ENCODE results near the gene CDC42EP4.

The CDC42EP4 gene

DNA sequence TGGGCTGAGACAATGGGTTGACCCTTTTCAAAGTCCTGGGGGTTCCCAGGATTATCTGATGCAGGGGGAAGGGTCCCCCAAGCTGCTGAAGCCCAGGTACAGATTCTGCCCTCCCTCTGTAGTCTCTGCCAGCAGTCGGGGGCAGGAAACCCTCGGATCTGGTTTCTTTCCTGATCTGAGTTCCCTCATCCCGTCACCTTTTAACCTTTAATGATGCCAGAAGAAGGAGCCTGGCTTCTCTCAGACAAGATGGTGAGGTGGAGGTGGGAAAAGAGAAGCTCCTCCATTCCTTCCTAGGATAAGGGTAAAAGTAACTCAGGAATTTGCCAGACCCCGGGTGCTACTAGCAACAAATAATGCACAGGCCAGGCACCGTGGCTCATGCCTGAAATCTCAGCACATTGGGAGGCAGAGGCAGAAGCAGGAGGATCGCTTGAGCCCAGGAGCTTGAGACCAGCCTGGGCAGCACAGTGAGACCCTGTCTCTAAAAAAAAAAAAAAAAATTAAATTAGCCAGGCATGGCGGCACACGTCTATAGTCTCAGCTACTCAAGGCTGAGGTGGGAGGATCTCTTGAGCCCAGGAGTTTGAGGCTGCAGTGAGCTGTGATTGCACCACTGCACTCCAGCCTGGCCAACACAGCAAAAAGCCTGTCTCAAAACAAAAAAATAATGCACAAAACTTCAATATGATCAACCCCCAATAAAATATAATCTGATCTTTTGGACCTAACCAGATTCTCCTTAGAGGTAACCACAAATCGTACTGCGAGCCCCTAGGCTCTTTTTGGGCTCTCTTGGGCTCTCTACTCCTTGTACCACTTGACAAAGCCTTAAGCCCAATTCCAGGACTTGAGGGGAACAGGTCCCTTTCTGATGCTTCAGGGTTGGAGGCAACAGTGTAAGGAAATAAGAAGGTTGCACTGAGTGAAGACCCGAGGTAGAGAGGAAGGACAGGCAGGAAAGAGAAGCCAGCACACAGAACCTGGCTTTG, 5.7 kb downstream of the CDC42EP4 start:
- TF ChIP-seq ZNF274 (IDR thresholded peaks at IDR 0.05; ENCODE audit: low read depth, low read length), result no peak
- no peak overlapping the region; the same call in 1 of the 2 replicates for H3K4me3 ChIP-seq (ENCODE audit: low read length)

DNA sequence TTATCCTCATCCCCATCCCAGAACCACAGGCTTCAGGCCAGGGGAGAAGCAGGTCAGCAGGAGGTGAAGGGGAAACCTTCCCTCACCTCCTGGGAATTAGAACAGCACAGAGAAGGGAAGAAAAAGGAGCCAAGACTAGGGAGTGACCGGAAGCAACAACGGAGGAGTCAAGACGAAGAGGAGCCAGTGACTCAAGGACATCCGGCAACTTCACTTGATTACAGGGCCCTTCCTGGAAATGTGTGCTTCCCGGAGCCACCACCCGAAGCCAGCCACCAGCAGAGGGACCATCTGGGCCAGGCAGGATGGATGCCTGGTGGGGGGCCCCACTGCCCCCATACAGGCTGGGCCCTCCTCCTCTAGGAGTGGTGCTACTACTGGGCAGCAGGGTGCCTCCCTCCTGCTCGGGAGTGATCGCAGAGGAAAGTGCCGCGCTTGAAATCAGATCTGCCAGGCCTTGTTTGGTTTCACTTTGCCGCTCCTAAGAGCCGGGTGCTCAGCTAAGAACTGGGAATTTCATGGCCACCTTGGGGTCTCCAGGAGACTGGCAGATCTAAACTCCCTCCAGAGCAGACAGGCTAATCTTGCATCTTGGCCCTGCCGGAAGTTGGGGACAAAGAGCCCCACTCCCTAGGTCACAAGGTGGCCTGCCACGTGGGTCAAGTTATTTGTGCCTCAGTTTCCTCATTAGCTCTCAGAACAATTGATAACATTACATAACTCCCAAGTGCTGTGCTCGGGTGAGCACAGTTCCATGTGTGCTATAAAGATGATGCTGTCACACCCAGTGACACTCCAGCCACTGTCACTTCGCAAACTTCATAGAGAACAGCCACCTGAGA, 6.6 kb downstream of the CDC42EP4 start:
- H3K4me3 ChIP-seq (ENCODE audit: low read length), result peak overlapping the region; percentile 2; the same call in 1 of the 2 replicates
- TF ChIP-seq ZNF274 (IDR thresholded peaks at IDR 0.05; ENCODE audit: low read depth, low read length), result no peak

DNA sequence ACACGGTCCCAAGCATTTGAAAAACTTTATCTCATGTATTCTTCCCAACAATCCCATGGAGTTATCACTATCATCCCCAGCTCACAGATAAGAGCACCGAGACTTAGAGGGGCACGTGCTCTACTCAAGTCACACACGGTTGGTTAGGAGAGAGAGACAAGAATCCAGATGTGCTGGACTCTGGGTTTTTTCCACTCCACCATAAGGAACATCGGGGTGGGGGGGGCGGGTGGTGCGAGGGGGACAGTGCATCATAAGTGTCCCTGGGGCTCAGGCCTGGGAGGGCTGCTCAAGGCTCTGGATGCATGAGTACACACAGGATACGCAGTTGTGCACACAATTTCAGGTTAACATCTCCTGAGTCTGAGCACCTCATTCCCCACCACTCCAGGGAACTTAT, 7.4 kb downstream of the CDC42EP4 start:
- no peak for TF ChIP-seq ZNF274 (IDR thresholded peaks at IDR 0.05; ENCODE audit: low read depth, low read length)
- no peak overlapping the region for H3K4me3 ChIP-seq (ENCODE audit: low read length)

DNA sequence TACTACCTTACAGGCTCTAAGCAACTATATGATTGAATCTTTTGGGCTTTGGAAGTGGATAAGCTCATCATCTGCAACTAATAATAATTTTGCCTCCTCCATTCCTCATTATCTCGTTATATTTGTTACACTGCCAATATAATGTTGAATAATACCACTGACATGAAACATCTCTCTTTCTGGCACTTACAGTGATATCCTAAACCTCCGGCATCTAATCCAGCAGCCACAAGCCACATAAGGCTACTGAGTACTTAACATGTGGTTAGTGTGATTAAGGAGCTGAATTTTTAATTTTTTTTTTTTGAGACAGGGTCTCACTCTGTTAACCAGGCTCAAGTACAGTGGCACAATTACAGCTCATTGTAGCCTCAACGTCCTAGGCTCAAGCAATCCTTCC, 9.6 kb downstream of the CDC42EP4 start:
- no peak overlapping the region for H3K4me3 ChIP-seq (ENCODE audit: low read length)

DNA sequence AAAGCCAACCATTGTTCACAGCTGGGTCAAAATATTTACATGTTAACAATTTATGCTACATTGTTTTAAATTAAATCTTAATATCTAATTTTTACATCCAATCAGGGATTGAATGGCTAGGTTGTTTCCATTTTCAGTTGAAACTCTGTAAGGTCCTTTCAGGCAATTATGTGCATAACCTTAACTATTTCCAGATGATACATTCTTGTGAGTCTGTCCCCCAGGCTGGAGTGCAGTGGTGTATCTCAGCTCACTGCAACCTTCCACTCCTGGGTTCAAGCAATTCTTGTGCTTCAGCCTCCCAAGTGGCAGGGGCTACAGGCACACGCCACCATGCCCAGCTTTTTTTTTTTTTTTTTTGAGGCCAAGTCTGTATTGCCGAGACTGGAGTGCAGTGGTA, 10.4 kb downstream of the CDC42EP4 start:
- no peak overlapping the region for H3K4me3 ChIP-seq (ENCODE audit: low read length)
- no peak for TF ChIP-seq ZNF274 (IDR thresholded peaks at IDR 0.05; ENCODE audit: low read depth, low read length)

More for the DNA sequence above, 9.6 kb downstream of the CDC42EP4 start:
- no peak for TF ChIP-seq ZNF274 (IDR thresholded peaks at IDR 0.05; ENCODE audit: low read depth, low read length)

DNA sequence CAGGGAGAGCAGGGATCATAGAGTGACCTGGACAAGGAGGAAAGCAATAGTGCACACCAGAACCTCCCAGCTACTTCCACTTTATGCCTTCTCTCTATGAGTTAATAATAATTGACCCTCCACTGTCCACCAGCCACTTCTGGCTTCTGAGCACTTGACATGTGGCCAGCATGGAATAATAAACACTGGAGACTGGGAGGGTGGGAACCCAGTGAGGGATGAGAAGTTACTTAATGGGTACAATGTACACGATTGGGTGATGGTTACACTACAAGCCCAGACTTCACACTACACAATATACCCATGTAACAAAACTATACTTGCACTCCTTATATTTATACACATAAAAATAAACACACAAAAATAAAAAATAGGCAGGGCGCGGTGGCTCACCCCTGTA, 11.4 kb downstream of the CDC42EP4 start:
- H3K4me3 ChIP-seq (ENCODE audit: low read length), result no peak overlapping the region
- TF ChIP-seq ZNF274 (IDR thresholded peaks at IDR 0.05; ENCODE audit: low read depth, low read length), result no peak

GRCh38 chr17:73297934-73298861, 13.6 kb downstream of the CDC42EP4 start:
- H3K4me3 ChIP-seq (ENCODE audit: low read length), result no peak overlapping the region
- no peak for TF ChIP-seq ZNF274 (IDR thresholded peaks at IDR 0.05; ENCODE audit: low read depth, low read length)

- H3K4me3 ChIP-seq (ENCODE audit: low read length), result no peak overlapping the region
- TF ChIP-seq ZNF274 (IDR thresholded peaks at IDR 0.05; ENCODE audit: low read depth, low read length), result no peak
These were observed 18.3 kb downstream of the CDC42EP4 start for GRCh38 chr17:73293480-73293911.

- H3K4me3 ChIP-seq (ENCODE audit: low read length), result no peak overlapping the region
- no peak for TF ChIP-seq ZNF274 (IDR thresholded peaks at IDR 0.05; ENCODE audit: low read depth, low read length)
These were observed 18.8 kb downstream of the CDC42EP4 start for GRCh38 chr17:73293031-73293430.

DNA sequence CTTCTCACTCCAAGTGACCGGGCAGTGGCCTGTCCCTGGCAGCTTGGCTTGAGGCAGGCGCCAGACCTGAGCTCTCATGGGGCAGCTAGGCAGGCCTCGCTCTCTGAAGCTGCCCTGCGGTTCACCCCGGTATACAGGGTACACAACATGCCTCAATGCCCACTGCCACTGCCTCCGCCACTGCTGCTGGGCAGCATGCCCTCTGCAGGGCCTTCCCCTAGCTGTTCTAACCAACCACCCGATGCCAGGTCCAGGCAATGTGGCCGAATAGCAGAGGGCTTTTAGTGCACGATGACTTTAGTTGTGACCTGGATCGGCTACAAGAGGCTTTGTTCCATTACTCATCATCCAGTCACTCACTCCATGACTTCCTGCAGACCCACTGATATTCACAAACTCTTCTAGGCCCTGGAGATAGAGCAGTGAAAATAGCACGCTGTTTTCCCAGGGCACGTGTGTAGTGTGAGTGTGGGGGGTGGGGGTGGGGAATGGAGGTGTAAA, 19.7 kb downstream of the CDC42EP4 start:
- H3K4me3 ChIP-seq (ENCODE audit: low read length), result no peak overlapping the region; the same call in 1 of the 2 replicates

DNA sequence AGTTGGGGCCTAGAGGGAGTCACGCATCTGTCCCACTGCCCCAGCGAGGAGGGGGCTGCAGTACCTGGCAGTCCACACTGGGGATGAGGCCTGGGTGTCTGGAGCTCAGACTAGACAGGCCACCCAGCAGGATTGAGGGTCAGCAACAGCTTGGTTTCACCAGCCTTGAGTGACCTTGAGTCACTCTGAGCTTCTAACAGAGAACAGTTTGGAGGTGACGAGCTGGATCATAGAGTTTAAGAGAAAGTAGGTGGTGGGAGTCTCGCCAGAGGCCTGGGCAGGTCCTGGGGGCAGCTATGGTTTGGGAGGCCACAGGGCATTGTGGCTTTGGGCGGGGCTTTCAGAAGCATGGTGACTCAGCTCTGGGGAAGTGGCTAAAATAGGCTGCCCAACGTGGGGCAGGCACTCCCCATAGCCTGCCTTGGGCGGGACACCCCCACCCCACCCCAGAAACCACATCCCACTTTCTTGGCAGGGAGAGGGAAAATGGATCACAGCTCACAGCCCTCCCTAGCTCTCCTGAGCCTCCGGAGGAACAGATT, 20.5 kb downstream of the CDC42EP4 start:
- H3K4me3 ChIP-seq (ENCODE audit: low read length), result peak overlapping the region; percentile 23; the same call in 1 of the 2 replicates
- TF ChIP-seq ZNF274 (IDR thresholded peaks at IDR 0.05; ENCODE audit: low read depth, low read length), result no peak

More for the DNA sequence above, 19.7 kb downstream of the CDC42EP4 start:
- no peak for TF ChIP-seq ZNF274 (IDR thresholded peaks at IDR 0.05; ENCODE audit: low read depth, low read length)

- H3K4me3 ChIP-seq (ENCODE audit: low read length), result peak overlapping the region; percentile 23; the same call in 1 of the 2 replicates
- TF ChIP-seq ZNF274 (IDR thresholded peaks at IDR 0.05; ENCODE audit: low read depth, low read length), result no peak
These were observed 21.2 kb downstream of the CDC42EP4 start for GRCh38 chr17:73290399-73291259.

Measured in GM08714 (cell line).